ENCODE measurements around the gene VWA3B.
A peak's percentile ranks its signal among the peaks of the same experiment; 100 is the strongest.
"Not testable (repeated sequence)": the region's sequence is repeated elsewhere in the genome, so short reads cannot be mapped to it uniquely, and the experiment has no call there.

The VWA3B gene

GRCh38 chr2:98253461-98254070 is 166.6 kb downstream of the VWA3B start:
- no peak for DNase-seq (ENCODE audit: low spot score)

GRCh38 chr2:98254504-98255059 is 167.6 kb downstream of the VWA3B start:
- no peak for DNase-seq (ENCODE audit: low spot score)

GRCh38 chr2:98258906-98259305 is 171.9 kb downstream of the VWA3B start:
- DNase-seq (ENCODE audit: low spot score) = no peak

DNA sequence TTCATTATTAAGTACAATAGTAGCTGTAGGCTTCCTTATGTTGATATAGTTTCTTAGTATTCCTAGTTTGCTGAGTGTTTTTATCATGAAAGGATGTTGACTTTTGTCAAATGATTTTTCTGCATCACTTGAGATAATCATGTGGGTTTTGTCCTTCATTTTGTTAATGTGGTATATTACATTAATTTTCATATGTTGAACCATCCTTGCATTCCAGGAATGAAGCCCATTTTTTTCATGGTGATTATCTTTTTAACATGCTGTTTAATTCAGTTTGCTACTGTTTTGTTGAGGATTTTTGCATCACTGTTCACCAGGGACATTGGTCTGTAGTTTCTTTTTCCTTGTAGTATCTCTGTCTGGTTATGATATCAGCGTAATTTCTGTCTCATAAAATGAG is 176.4 kb downstream of the VWA3B start:
- no peak for DNase-seq (ENCODE audit: low spot score)

DNA sequence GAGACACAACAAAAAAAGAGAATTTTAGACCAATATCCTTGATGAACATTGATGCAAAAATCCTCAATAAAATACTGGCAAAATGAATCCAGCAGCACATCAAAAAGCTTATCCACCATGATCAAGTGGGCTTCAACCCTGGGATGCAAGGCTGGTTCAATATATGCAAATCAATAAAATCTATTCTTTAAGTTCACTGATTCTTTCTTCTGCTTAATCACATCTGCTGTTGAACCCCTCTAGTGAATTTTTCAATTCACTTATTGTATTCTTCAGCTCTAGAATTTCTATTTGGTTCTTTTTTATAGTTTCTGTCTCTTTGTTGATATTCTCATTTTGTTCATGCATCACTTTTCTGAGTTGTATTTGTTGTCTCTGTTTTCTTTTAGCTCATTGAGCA is 181.3 kb downstream of the VWA3B start:
- not testable (repeated sequence) for DNase-seq (ENCODE audit: low spot score)

DNA sequence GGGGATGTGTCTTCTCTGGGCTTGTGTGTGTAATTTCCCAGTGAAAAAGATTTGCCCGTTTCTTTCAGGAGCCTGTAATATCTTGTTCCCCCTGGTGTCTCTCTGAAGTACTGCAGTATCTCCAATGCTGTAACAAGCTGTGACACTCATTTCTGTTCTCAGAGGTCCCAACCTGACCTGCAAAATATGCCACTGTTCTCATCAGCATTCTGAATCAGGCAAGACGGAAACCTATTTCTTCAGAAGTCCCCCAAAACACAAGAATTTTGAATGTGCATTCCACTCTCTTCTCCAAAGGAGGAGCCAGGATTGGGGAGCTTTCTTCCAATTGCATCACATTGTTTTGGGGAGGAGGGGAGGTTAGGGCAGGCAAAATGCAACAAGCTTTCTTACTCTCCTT is 182.3 kb downstream of the VWA3B start:
- peak; percentile 51 for DNase-seq (ENCODE audit: low spot score)

GRCh38 chr2:98269830-98270229 is 182.9 kb downstream of the VWA3B start:
- DNase-seq (ENCODE audit: low spot score) = no peak

DNA sequence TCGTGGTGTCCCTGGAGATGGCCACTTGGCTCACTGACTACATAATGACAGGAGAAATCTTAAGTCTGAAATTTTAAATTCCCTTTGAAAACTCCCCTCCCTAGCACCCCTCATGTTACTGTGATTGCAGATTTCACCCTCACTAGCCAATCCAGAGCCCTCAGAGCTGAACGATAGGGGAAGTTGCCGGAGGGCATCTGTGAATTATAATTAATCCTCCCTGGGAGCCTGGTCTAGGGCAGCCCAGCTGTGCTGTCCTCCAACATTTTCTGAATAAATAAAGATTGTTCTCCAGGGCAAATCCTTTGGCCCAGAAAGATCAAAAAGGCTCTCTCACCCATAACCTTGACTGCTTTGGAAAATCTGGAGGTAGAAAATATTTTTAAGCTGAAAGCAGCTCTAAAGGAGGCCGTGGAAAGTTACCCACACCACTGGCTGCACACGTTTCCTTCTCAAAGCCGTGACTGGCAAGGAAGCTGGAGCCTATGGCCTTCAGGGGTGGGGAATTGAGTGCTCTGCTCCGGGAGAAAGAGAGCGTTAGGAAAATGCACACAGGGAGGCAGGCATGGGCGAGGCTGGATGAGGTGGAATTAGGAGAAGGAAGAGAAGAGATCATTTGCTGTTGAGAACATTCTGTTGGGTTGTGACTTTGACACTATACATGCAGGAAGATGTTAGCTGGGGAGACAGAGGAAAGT is 190.3 kb downstream of the VWA3B start:
- no peak for DNase-seq (ENCODE audit: low spot score)

DNA sequence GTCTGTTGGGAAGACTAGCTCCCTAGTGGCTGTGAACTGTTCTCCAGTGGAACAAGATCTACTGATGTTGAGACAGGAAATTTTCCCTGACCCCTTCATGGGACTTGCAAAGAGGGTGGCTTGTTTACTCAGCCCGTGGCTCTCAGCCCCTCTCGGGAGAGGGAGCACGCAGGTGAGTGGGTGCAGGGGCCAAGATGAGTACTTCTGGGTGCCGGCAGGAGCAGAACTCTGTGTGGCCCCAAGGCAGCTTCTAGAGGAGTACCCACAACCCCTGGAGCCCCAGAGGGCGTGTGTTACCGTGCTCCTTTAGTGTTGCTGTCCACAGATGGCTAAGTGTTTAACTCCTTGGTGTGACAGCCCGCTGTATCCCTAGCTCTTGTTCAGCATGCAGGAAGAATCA is 191.1 kb downstream of the VWA3B start:
- DNase-seq (ENCODE audit: low spot score) = no peak

- DNase-seq (ENCODE audit: low spot score) = no peak
Observed at GRCh38 chr2:98280376-98281102, 193.6 kb downstream of the VWA3B start.

DNA sequence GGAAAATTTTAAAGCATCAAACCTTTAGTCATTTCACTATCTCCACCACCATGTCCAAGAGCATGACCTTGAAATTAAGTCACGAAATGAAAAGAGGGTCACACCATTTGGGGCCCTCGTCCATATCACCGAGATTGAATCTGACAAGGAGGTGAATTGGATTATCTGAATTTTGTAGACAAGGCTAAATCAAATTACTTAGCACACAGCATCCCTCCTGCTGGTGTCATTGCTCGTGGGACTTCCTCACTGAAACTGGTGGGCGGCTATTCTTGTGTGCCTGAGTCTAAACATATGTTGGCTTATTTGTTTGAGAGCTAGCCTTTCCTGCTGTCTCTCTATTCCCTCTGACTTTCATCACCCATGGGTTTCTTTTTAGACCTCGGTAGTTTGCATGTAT is 194.6 kb downstream of the VWA3B start:
- DNase-seq (ENCODE audit: low spot score) = no peak

DNA sequence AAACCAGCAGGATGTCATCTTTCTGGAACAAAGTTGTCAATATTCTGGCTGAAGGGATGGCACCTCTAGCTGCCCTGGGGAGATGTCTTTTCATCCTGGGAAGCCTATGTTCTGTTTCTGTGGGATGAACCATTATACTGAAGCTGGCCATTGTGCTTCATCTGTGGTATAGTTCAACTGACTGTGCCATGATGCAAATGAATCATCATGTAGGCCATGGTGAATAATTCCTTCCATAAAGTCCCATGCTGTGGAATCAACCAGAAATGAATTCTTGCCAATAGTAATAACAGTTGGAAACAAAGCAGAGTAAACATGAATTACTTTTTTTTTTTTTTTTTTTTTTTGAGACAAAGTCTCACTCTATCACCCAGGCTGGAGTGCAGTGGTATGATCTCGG is 195.1 kb downstream of the VWA3B start:
- DNase-seq (ENCODE audit: low spot score) = no peak

DNA sequence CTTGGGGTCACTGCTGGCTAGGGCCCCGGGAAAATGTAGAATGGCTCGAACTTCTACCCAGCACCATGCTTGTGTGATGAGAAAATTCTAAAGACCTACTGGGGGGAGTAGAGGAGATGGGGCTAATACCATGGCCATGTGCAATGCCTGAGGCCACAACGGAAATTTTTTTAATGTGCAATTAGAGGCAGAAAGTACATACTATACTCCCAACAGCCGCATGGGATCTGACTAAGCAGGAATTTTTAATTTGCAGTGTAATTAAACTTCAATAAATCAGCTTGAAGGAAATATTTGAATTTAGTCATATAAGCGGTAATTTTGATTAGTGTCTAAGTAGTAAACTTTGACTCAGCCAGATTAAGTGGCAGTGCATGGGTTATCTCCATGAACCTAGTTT is 206.1 kb downstream of the VWA3B start:
- DNase-seq (ENCODE audit: low spot score) = no peak

DNA sequence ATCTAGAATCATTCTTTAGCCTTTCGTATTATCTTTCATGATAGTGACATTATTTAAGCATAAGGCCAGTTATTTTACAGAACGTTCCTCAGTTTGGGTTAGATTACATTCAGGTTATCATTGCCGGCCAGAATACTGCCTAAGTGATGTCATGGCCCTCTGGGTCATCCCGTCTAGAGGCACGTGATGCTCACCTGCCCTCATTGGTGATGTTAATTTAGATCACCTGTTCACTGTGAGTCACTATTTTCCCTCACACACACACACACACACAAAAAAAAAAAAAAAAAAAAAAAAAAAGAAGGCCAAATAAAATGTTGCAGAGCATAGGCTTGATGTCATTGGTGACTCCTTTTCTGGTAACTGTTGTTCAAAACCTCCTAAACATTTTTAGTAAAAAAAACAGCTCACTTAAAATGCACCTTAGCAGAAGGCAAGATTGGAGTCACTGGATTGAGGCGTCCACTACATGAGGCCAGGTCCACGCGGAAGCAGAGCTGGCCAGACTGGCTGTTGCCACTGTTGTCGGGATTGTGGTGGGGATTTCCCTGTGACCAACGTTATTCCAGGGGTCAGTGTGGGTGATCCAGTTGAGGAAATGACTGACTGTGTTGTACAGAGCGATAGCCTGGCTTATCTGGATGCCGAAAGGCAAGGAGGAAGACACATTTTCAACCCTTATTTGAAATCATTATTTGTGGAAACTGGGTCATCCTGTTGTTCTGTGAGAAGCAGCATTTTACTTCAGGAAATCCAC is 207.1 kb downstream of the VWA3B start:
- DNase-seq (ENCODE audit: low spot score) = no peak

DNA sequence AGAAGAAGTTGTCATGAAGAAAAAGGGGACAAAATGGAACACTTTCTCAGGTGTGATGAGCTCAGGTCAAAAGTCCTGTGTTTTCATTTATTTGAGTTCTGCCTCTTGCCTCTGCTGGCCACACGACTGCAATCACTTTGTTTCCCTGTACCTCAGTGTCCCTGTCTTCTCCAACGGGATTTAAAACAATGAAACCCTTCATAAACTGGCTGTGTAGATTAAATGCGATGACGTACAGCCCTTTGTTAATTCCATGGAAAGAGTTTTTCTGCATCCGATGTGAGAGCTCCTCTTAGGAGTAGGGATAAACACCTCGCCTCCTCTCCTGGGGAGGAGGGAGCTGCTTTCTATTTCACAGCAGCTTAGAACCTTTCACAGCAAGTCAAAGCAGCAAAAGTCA is 207.7 kb downstream of the VWA3B start:
- DNase-seq (ENCODE audit: low spot score) = no peak

DNA sequence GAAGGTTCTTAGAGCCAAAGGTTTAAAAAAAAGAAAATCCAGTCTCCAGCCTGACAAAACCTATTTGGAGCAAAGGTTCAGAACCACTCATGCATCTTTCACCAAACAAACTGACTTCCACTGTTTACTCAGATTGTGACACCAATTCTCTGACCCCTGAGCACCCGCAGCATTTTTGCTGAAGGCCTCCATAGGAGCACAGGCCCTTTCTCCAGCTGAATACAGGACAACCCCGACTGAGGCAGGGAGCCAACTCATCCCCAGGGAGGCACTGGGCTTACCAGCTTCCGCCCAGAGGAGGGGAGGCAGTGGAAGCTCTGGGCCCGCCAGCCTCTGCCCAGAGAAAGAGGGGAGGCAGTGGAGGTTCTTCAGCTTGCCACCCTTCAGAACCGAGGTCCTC is 208.3 kb downstream of the VWA3B start:
- no peak for DNase-seq (ENCODE audit: low spot score)

GRCh38 chr2:98295721-98296414 is 208.9 kb downstream of the VWA3B start:
- DNase-seq (ENCODE audit: low spot score) = no peak

GRCh38 chr2:98296440-98296839 is 209.5 kb downstream of the VWA3B start:
- no peak for DNase-seq (ENCODE audit: low spot score)

GRCh38 chr2:98297817-98298682 is 211.1 kb downstream of the VWA3B start:
- no peak for DNase-seq (ENCODE audit: low spot score)

DNA sequence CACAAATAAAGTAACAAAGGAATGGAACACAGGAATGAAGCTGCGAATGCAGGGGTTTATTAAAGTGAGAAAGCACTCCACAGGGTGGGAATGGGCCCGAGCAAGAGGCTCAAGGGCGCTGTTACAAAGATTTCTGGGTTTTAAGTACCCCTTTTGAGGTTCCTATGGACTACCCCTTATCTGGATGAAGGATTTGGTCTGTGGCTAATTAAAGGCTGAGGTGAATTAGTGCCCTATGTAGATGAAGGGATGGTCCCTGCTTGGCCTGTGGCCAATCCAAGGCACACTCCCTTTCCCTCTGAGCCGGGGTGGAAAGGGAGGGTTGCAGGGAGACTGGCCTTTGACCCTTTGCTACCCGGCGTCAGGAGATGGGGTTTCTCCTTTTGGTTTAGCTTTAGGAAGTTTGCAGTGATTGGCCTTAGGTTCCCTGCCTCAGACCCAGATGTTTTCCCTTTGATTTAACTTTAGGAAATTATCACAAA is 211.8 kb downstream of the VWA3B start:
- DNase-seq (ENCODE audit: low spot score) = no peak

Measured in D341Med (cell line).